A673 (cell line): ENCODE results near the gene ARCN1. TPM values are rescaled to one million over a fixed set of nuclear protein-coding genes. Genes with fewer than 3 reads are reported as not detected.

Experiments used
- BruUV-seq: library from RNA; stranded (reverse); fragments of 400-500 nt; replicated peaks from 2 replicates; lab custom pipeline; 2021; lab: Mats Ljungman, UMichigan
- CTCF ChIA-PET: fragments of 300-600 bp; sonication (Branson Sonifier 250); formaldehyde crosslinking; loops from one replicate; lab custom pipeline; 2022; ENCODE audit warnings: antibody characterized with exemption; lab: Charles Lee
- POLR2A ChIA-PET: fragments of 300-600 bp; sonication (Branson Sonifier 250); formaldehyde crosslinking; loops from one replicate; lab custom pipeline; 2022; ENCODE audit warnings: antibody characterized with exemption; ENCODE audit not compliant: low non-redundant PET; lab: Charles Lee
- DNase-seq: peaks from one replicate; pipeline ENCODE4 v3.0.0-alpha.2; 2015; ENCODE audit warnings: low spot score
- H3K27ac ChIP-seq: fragments of 200-600 bp; sonication (generic); 2 replicates; pipeline ENCODE4 v1.5.1; 2016; ENCODE audit warnings: mixed run types, low read depth, mild to moderate bottlenecking, mixed read lengths, antibody characterized with exemption, low read length; ENCODE audit not compliant: poor library complexity, severe bottlenecking
- H3K27me3 ChIP-seq: fragments of 200-600 bp; sonication (generic); replicated peaks from 2 replicates; pipeline ENCODE4 v1.6.1; 2017; ENCODE audit warnings: mixed run types, low read depth, mild to moderate bottlenecking, mixed read lengths, antibody characterized with exemption, low read length; ENCODE audit not compliant: insufficient read depth, poor library complexity
- H3K36me3 ChIP-seq: fragments of 200-600 bp; sonication (generic); 2 replicates; pipeline ENCODE4 v1.6.1; 2016; ENCODE audit warnings: mixed run types, mild to moderate bottlenecking, mixed read lengths, antibody characterized with exemption, low read length; ENCODE audit not compliant: insufficient read depth, poor library complexity, severe bottlenecking
- H3K4me1 ChIP-seq: fragments of 200-600 bp; sonication (generic); 2 replicates; pipeline ENCODE4 v1.6.1; 2017; ENCODE audit warnings: mixed run types, mild to moderate bottlenecking, mixed read lengths, antibody characterized with exemption, low read length; ENCODE audit not compliant: insufficient read depth, poor library complexity, severe bottlenecking
- H3K4me3 ChIP-seq: fragments of 200-600 bp; sonication (generic); 2 replicates; pipeline ENCODE4 v1.5.1; 2016; ENCODE audit warnings: low read depth, mixed run types, mild to moderate bottlenecking, mixed read lengths, low read length; ENCODE audit not compliant: poor library complexity, severe bottlenecking
- H3K9me3 ChIP-seq: fragments of 200-600 bp; sonication (generic); 2 replicates; pipeline ENCODE4 v1.6.1; 2016; ENCODE audit warnings: mixed run types, low read depth, mild to moderate bottlenecking, mixed read lengths, antibody characterized with exemption, low read length; ENCODE audit not compliant: poor library complexity, severe bottlenecking
- EZH2 ChIP-seq: fragments of 200-600 bp; sonication (generic); IDR thresholded peaks from 2 replicates; pipeline ENCODE4 v1.6.1; 2017; ENCODE audit warnings: borderline replicate concordance, low read depth, mild to moderate bottlenecking, mixed read lengths, antibody characterized with exemption, low read length; ENCODE audit not compliant: poor library complexity, severe bottlenecking
- intact Hi-C: fragments of 100-400 bp; cut with micrococcal nuclease; formaldehyde crosslinking; loops from one replicate; pipeline ENCODE4 v1.10.0; 2022; ENCODE audit not compliant: unreplicated experiment
- total RNA-seq: library from RNA; stranded (reverse); gene quantifications from 2 replicates; pipeline ENCODE4 v1.2.3, GENCODE V29; 2021
- TF ChIP-seq, protein P1 (sequence below): fragments of 300-800, 200-600 bp; sonication (generic); conservative IDR thresholded peaks from 2 replicates; pipeline ENCODE4 v1.5.1; 2017; ENCODE audit warnings: low read depth, mild to moderate bottlenecking, antibody characterized with exemption, low read length, moderate library complexity, mixed read lengths

Gene ARCN1
- total RNA-seq, 1 experiment from 2014 or later, result 220 TPM

DNA sequence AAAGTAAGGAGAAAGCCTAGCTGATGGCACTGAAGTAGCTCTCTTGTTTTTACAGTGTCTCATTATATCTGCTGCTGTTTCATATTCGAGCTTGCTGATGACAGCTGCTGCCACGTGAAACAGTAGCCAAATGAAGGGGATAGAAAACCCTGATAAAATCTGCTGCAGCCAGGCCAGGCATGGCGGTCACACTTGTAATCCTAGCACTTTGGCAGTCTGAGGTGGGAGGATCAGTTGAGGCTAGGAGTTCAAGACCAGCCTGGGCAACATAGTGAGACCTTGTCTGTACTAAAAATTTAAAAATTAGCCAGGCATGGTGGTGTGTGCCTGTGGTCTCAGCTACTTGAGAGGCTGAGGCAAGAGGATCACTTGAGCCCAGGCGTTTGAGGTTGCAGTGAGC, 19.9 kb upstream of the ARCN1 start:
- no peak overlapping the region for H3K4me3 ChIP-seq
- no peaks in the 10 kb centered on the region for H3K27me3 ChIP-seq
- ChIA-PET CTCF (no interaction called here), POLR2A (no interaction called here)
- H3K36me3 ChIP-seq, result peaks cover 25% of the 10 kb centered on the region
- no peaks in the 10 kb centered on the region for H3K4me1 ChIP-seq
- no peak for TF ChIP-seq EZH2
- TF ChIP-seq, protein P1, sequence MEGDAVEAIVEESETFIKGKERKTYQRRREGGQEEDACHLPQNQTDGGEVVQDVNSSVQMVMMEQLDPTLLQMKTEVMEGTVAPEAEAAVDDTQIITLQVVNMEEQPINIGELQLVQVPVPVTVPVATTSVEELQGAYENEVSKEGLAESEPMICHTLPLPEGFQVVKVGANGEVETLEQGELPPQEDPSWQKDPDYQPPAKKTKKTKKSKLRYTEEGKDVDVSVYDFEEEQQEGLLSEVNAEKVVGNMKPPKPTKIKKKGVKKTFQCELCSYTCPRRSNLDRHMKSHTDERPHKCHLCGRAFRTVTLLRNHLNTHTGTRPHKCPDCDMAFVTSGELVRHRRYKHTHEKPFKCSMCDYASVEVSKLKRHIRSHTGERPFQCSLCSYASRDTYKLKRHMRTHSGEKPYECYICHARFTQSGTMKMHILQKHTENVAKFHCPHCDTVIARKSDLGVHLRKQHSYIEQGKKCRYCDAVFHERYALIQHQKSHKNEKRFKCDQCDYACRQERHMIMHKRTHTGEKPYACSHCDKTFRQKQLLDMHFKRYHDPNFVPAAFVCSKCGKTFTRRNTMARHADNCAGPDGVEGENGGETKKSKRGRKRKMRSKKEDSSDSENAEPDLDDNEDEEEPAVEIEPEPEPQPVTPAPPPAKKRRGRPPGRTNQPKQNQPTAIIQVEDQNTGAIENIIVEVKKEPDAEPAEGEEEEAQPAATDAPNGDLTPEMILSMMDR, result no peak
- no peak for DNase-seq
- intact Hi-C loops, result no loop called here
- BruUV-seq, result no TSS peak
- no peaks in the 10 kb centered on the region for H3K9me3 ChIP-seq
- H3K27ac ChIP-seq, result no peak overlapping the region

DNA sequence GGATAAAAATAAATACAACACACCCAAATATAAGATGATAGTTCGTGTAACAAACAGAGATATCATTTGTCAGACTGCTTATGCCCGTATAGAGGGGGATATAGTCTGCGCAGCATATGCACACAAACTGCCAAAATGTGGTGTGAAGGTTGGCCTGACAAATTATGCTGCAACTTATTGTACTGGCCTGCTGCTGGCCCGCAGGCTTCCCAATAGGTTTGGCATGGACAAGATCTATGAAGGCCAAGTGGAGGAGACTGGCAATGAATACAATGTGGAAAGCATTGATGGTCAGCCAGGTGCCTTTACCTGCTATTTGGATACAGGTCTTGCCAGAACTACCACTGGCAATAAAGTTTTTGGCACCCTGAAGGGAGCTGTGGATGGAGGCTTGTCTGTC, 11.4 kb upstream of the ARCN1 start:
- no peak for DNase-seq

DNA sequence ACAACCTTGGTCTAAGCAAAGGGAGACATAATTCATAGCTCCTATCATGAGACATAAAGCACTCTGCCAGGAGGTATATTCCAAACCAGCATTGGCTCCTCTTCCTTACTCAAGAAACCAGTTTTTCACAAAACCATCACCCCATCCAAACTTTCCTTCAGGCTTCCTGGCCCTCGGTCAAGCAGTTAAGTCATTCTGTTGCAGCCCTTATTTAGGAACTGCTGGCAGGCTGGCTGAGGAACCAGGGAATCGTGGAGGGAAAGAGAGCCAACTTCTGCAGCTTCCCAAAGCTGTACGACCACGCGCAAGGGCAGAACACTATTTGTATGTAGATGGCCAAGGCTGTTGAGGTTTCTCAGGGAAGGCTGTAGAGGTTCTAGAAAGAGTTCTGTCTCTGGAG, 7.2 kb upstream of the ARCN1 start:
- Histone ChIP-seq H3K4me1 (no peaks in the 10 kb centered on the region), H3K36me3 (no peaks in the 10 kb centered on the region), H3K9me3 (no peaks in the 10 kb centered on the region), H3K27me3 (no peaks in the 10 kb centered on the region), H3K4me3 (peak overlapping the region; percentile 32), H3K27ac (no peak overlapping the region)
- intact Hi-C loops, result loop anchor here (5.0 kb wide), 1 partner anchor 418 kb away; no protein-coding TSS in a partner anchor
- DNase-seq, result no peak
- no TSS peak for BruUV-seq
- POLR2A ChIA-PET, result no interaction called here
- CTCF ChIA-PET, result interaction anchor here (0.6 kb wide), 1 partner anchor 35 kb away, joined by 7 read pairs; no protein-coding TSS in a partner anchor
- TF ChIP-seq, protein P1, result no peak
- TF ChIP-seq EZH2, result no peak

More for the DNA sequence above, 11.4 kb upstream of the ARCN1 start:
- no peaks in the 10 kb centered on the region for H3K27me3 ChIP-seq
- POLR2A ChIA-PET, result interaction anchor here (0.6 kb wide), 1 partner anchor 256 kb away, joined by 3 read pairs; no protein-coding TSS in a partner anchor
- intact Hi-C loops, result no loop called here
- BruUV-seq, result no TSS peak
- H3K9me3 ChIP-seq, result no peaks in the 10 kb centered on the region
- no peak for TF ChIP-seq EZH2
- TF ChIP-seq, protein P1, result no peak
- H3K27ac ChIP-seq, result no peak overlapping the region
- CTCF ChIA-PET, result no interaction called here
- no peaks in the 10 kb centered on the region for H3K4me1 ChIP-seq
- peaks cover 7% of the 10 kb centered on the region for H3K36me3 ChIP-seq
- no peak overlapping the region for H3K4me3 ChIP-seq
